SHP77 (cell line): ENCODE data around the gene STK32B.
"Not testable (repeated sequence)": the region's sequence is repeated elsewhere in the genome, so short reads cannot be mapped to it uniquely, and the experiment has no call there.

ENCODE experiments used
- DNase-seq, 2 experiments: peaks; one replicate each; lab custom pipeline; 2025; lab: John Stamatoyannopoulos, UW

STK32B gene

DNA sequence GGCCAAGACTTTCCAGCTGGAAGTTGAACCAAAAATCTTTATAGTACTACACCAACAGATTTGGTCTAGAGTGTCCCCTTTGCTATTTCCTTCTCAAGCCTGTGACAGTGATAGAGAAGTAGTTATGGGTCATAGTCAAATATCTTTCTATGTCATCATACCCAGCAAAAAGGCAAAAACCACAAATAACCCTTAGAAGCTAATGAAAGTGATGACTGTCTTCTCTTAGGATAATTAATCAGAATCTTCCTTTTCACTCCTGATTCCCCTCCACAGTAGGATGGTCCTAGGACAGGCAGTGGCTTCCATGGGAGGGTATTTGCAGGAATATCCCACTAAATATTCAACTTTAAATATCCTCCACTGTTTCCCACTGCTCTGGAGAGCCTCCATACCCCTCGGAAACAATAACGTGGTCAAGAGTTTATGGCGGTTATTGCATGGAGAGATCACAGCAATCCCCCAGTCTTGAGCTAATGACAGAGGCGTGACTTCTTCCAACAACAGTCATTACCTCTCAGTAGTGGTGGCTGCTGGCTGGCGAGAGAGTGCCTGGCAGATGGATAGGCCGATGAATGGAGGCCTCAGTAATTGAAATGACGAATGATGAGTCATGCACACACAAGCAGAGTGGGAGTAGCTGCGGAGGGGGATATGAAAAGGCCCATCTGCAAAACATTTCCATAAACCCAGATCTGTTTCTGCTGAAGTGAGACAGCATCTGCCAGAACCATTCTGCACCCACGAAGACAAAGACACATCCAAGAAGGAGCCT is 154.9 kb downstream of the STK32B start:
- DNase-seq, result no peak

DNA sequence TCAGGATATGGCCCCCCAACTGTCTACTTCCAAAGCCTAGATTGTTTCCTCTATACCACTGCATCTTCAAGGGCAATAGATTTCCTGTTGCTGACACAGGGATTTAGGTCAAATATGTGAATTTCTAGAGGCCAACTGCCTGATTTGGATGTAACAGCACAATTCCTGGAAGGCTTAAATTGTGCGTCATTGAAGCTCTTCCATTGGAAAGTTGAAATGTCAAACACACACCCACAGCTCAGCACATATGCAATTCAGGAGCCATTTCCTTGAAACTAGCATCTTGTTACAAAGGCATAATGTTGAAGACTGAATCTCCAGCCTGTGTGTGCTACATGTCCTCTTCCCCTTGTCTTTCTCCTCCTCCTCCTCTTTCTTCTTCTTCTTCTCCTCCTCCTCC is 158.6 kb downstream of the STK32B start:
- no peak for DNase-seq

DNA sequence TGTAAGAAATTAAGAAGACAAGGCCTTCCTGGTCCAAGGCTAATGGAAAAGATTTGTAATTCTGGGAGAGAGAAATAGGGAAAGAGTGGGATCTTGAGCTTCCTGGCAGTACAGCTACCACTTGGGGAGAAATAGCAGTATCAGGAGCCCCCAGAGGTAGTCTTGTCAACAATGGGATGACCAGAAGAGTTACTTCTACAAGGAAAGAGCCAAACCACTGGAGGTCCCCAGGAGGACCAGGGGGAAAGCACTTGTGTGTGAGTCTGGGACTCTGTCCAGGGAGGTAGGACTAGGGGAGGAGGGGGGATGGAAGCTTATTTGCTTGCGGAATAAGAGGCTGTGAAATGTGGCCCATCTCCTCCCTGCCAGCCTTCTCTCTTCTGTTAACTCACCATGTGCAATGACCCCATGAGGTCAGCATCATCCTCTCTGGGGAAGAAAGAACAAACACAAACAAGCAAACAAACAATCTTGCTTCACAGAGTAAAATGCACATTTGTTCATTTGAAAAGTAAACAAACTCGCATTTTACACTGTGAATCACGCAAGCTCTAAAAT is 160.1 kb downstream of the STK32B start:
- DNase-seq, result no peak

DNA sequence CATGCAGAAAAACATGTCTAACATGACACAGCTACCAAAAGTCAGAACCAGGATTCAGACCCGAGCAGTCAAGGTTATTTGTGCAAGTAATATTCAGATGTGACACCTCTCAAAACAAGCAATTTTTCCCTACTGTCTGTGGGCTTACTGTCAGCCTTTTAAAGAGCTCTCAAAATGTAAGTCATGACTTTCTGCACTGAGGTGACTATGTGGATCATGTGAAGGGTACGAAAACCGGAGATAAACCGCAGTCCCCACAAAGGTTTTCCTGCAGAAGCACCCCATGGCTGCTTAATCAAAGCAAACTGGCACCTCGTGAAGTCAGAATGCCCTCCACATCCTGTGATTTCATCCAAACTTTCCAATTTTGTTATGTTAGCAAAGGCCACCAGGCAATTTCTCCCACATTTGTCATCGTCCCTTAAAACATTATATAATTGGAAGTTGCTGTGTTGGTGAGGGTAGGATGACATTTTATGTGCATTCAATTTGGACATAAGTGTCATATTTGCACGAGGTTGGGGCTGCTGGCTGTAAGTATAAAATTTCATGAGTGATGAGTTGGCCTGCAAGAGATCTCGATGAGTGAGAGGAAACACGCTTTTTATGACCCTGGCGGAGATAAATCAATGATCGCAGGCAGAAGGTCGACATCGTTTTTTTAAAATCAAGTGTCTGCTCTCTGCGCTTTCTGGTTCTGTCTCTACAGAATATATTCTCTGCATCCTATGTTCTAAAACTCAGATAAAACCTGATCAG is 161.2 kb downstream of the STK32B start:
- no peak for DNase-seq

DNA sequence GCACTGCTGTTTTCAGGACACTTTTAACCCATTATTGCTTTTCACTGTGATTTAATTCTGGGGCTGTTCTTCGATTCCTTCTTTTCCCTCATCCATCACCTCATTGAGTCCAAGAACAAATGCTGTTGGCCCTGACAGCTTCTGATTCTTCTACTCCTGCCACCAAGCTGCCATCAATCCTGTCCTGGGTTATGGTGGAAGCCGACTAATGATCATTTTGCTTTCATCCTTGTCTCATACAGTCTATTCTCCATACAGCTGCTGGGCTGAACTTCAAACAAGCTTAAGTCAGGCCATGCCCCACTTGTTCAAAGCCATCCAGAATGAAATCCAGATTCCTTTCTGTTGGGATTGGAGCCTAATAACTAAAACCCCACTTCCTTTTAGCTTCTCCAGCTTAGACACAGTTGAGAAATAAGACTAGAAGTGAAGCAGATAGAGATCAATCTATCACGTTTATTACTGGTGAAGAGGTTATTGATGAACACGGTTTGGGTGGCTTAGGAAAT is 161.9 kb downstream of the STK32B start:
- DNase-seq, result peak in 1 of 2 experiments; percentile 8

DNA sequence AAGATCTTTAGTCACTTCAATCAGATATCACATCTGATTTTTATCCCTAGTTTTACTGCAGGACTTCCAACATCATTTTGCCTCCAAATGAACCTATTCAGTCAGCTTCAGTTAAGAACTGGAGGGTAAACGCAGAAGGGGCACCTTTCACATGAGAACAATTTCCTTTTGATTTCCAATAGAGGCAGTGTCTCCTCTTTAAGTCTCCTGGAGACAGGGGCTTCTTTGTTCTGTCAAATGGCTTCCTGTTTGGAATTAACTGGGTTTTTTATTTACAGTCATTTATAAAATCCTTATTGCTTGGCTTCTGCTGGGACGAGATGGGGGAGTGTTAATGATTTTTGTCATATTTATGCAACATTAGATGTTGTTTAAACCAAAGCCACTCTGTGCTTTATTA is 164.0 kb downstream of the STK32B start:
- DNase-seq, result no peak

DNA sequence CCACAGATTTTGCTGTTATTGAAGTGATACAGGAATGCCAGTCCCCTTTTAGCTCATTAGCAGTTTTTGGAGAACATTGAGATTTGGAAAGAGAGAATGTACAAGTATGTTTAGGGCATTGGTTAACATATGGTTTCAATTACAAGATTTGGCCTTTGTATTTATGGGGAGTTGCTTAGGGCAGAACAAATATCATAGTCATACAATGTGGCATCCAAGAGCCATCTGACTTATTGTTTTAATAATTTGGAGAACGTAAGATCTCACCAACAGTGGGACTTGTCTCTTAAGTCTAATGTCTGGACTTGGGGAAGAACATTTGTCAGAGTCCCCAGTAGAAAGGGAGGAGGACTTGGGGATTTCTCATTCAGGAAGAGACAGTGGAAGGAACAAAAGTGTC is 166.1 kb downstream of the STK32B start:
- DNase-seq, result no peak

DNA sequence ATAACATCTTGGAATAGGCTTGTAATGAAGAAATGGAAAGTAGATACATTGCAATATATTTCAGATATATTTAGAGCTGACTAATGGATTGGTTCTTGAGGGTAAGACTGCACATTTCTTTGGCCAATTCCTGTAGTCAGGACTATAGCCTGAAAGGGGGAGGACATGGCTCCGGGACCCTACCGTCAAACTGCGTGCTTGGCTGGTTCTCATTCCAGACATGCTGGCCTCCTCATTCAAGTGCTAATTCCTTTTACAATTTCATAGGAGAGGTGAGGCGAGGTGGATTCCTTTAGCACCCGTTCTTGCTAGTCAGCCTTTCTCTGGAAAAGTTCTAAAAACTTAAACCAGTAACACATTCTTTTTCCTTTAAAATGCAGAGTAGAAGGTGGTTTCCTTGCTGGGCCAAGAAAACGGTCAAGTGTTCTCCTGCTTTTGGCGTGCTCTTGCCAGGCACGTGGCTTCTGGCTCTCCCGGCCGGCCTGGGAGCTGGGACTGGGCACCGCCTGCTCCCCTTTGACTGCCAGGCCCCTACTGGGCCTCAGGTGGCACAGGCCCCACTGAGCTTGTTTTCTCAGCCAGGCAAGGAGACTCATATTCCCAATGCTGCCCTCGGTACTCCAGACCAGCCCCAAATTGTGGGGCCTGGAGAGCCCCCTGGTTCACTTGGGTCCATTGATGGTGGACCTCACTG is 167.2 kb downstream of the STK32B start:
- no peak for DNase-seq

DNA sequence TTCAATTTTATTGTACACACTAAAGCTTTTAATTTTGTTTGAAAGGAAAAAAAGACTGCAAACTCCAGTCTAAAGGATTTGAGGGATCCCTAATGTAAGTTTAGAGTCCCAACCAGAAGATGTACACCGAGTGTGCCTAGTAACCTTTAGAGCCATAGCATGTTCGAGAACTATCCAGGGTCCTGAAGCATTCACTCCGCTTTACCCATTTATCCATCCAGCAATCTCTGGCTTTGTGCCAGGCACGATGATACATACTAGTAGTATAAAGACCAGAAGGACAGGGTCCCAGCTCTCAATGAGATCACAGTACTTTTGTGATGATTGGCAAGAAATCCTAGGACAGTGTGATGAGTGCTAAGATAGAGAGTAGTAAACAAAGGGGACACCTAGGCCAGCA is 168.7 kb downstream of the STK32B start:
- no peak for DNase-seq

DNA sequence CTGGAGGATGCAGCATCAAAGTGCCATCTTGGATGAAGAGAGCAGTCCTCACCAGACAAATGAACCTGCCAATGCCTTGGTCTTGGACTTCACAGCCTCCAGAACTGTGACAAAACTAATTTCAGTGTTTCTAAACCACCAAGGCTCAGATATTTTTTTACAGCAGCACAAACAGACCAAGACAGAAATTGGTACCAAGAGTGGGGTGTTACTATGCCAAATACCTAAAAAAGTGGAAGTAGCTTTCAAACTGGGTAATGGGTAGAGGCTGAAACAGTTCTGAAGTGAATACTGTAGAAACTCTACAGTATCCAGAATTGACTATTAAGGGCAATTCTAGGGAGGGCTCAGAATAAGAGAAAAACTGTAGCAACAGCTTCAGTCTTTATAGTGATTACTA is 170.8 kb downstream of the STK32B start:
- no peak for DNase-seq

DNA sequence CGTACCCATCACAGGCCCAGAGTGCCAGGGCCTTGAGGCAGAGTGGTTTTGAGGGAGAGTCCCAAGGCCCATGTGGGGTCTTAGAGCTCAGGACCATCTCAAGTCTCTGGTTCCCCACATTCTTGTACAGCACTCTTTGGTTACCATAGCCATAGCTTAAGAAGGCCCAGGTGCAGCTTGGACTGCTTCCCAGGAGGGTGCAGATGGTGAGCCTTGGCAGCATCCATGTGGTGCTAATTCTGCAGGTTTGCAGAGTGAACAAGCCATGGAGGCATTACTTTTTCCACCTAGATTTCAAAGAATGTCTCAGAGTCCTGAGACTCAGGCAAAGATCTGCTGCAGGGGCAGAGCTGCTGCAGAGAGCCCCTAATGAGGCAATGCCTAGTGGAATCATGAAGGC is 171.7 kb downstream of the STK32B start:
- DNase-seq, result no peak

DNA sequence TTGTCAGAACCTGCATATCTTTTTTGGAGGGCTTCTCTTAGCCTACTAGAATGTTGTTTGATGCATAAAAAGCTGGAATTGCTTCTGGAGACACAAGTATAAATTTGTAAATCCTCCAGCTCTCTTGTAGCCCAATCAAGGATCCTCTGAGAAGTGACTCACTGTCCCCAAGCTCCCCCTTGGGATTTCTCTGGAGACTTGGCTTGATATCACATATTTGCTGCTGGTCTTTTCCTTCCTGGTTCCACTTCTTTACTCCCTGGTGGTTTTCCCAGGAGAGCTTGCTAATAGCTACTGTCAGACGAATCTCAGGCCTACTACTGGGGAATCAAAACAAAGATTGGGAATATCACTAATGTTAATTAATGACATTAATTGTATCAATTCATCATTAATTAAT is 173.1 kb downstream of the STK32B start:
- DNase-seq, result no peak

DNA sequence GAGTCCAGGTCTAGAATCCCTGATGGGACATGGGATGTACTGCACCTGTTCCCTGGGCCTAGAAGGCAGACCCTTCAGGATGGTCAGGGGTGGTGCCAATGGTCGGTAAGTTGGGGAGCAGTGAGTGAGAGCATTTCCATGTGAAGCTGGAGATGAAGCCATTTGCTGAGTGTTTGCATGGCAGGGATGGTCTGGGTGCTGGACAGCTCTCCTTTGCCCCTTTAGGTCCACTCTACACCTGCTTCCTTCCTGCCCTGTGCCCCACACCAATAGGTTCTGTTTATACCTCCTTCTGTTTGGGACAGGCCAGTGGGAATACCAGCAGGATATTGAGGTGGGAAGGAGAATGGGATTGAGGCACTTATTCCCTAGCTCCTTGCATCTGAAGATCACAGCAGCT is 181.3 kb downstream of the STK32B start:
- DNase-seq, result no peak

DNA sequence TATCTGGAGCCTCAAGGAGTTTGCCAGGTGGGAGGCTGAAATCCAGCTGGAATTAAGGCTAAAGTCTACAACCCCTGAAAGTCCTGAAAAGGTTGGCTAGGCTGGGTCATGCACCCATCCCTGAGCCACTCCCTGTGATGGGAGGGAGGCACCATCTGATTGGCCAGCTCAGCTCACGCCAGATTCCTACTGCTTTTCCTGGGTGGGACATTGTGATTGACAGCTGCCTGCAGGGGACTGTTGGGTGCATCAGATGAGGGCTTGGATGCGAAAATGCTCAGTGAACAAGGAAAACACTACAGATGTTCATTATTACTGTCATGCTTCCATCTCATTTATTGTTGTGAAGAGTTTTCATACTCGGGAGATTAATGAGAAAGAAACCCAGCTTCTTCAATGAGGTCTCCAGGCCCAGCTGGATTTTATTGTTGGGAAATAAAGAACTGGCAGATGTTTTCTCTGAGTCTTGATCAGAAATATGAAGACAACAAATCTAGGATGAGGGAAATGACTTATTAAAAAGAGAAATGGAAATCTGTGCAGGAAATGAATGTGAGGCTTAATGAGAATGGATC is 185.9 kb downstream of the STK32B start:
- no peak for DNase-seq

DNA sequence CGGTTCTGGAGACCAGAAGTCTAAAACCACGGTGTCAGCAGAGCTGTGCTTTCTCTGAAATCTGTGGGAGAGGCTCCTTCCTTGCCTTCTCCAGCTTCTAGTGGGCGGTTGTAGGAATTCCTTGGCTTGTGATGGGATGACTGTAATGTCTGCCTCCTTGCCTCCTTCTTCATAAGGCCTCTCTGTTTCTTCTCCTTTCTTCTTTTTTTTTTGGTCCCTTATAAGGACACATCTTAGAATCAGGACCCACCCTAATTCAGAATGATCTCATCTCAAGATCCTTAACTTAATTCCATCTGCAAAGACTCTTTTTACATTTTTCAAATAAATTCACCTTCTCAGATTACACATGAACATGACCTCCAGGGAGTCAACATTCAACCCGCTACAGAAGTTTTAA is 186.9 kb downstream of the STK32B start:
- no peak for DNase-seq

DNA sequence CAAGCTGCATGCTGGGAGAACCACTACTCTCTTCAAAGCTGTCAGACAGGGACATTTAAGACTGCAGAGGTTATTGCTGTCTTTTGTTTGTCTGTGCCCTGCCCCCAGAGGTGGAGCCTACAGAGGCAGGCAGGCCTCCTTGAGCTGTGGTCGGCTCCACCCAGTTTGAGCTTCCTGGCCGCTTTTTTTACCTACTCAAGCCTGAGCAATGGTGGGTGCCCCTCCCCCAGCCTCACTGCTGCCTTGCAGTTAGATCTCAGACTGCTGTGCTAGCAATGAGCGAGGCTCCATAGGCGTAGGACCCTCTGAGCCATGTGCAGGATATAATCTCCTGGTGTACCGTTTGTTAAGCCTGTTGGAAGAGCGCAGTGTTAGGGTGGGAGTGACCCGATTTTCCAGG is 195.8 kb downstream of the STK32B start:
- not testable (repeated sequence) for DNase-seq

DNA sequence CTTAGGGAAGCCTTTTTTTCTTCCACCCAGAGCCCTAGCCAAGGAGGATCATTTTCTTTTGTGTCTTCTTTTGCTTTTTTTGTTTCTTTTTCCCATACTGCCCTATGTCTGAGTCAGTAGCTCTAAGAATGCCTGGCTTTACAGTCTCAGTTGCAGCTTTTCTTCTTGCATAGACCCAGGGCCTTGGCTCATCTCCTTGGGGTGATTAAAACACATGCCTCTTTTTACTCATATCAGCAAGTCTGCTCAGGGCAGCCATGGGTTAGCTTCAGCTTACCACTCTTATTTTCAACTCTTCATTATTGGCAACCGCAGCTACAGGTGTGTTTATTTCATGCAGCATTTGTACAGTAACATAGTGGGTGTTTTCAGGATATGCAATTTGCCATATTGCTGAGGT is 196.5 kb downstream of the STK32B start:
- DNase-seq, result no peak

DNA sequence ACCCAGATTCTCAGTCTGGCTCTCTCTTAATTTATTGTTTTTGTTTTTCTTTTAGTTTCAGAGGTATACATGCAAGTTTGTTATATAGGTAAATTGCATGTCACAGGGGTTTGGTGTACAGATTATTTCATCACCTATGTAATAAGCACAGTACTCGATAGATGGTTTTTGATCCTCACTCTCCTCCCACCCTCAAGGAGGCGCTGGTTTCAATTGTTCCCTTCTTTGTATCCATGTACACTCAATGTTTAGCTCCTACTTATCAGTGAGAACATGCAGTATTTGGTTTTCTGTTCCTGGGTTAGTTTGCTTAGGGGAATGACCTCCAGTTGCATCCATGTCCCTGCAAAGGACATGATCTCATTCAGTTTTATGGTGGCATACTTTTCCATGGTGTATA is 198.4 kb downstream of the STK32B start:
- DNase-seq, result no peak

DNA sequence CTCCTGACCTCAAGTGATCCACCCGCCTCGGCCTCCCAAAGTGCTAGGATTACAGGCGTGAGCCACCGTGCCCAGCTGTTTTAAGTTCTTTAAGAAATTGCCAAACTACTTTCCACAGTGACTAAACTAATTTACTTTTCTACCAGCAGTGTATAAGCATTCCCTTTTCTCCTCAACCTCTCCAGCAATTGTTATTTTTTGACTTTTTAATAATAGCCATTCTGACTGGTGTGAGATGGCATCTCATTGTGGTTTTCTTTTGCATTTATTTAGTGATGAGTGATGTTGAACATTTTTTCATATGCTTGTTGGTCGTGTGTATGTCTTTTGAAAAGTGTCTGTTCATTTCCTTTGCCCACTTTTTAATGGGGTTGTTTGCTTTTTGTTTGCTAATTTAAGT is 199.3 kb downstream of the STK32B start:
- DNase-seq, result not testable (repeated sequence)

DNA sequence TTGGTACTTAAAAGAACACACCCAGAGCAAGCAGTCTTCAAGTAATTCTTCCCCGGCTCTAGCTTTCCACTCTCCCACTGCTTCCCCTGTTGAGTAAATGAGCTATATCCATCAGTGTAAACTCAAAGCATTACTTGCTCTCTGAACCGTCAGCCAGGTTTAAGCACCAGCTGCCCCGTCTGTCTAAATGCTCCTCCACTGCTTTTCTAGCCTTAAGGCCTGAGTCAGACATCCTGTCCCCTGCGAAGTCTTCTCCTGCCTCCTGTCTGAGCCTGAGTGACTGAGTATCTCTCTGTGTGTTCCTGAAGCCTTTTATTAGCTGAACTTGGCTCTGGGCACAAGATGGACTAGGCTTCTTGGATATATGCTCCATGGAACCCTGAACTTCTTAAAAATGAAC is 205.1 kb downstream of the STK32B start:
- DNase-seq, result no peak

DNA sequence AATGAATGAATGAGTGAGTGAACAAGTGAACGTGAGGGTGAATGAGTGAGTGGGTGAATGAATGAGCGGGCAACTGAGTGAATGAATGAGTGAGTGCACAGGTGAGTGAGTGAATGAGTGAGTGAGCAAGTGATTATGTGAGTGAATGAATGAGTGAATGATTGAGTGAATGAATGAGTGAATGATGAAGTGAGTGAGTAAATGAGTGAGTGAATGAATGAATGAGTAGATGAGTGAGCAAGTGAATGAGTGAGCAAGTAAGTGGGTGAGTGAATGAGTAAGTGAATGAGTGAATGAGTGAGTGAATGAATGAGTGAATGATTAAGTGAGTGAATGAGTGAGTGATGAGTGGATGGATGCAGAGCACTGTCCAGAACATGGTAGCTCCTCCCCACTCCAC is 205.8 kb downstream of the STK32B start:
- no peak for DNase-seq

DNA sequence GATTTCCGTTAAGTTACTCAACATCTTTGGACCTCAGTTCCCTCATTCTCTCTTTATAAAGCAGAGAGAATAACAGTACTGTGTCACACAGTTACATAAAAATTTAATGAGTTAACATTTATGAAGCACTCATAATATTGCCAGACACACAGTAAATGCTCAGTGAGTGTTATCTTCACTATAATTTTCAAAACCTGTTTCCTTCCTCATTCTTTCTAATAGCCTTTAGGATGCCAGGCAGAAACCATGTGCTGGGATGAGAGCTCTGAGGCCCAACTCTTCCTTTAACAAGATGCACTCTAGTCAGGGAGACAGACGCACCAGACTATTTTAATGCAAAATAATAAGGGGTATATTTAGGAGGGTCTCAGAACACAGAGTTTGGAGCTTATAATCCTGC is 208.2 kb downstream of the STK32B start:
- DNase-seq, result no peak
